ENCODE measurements around the gene ANO7. TPM values are rescaled to one million over a fixed set of nuclear protein-coding genes. Genes with fewer than 3 reads are reported as not detected.

The ANO7 gene
- total RNA-seq, 1 experiment from 2014 or later = 5.2 TPM

DNA sequence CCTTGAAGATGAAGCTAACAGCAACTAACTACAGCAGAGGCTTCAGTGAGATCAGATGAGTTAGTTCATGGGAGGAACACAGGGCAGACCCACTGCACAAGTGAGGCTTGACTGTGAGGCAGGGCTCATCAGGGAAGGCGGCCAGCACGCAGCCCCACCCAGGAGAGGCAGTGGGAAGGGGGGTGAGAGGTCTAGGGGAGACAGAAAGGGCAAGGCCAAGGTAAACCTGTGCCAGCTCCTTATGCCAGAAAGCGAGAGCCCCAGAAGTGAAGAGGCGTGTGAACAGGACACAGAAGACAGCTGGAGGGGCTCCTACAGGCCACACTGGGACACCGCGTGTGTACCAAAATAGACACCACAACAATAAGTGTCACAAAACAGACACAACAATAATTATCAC is 48.6 kb downstream of the ANO7 start:
- peak overlapping the region in 1 of 3 experiments; percentile 7; a peak in 2 of 7 replicates for H3K27ac Mint-ChIP-seq
- Histone ChIP-seq H3K14ac (ENCODE audit: insufficient read depth, low read length) (no peak overlapping the region), H3K4ac (ENCODE audit: low read depth, low read length) (no peak overlapping the region), H2BK12ac (ENCODE audit: insufficient read length, low read depth, low read length) (no peak overlapping the region), H4K8ac (replicated peaks; ENCODE audit: insufficient read length, low read depth, low read length) (no peak overlapping the region), H2AK5ac (ENCODE audit: insufficient read length, low read length) (no peak overlapping the region), H3K23ac (ENCODE audit: insufficient read length, low read depth, low read length) (no peak overlapping the region), H2BK15ac (ENCODE audit: low read depth, low read length) (no peak overlapping the region), H3K9me3 (ENCODE audit: control insufficient read depth, low read depth, low read length) (no peaks in the 10 kb centered on the region), H3K56ac (ENCODE audit: insufficient read length, low read depth, low read length) (no peak overlapping the region), H3K79me2 (ENCODE audit: insufficient read depth, low read length) (no peaks in the 10 kb centered on the region), H3K4me2 (ENCODE audit: insufficient read depth, insufficient read length, low read length) (no peak overlapping the region), H2BK20ac (ENCODE audit: low read depth, low read length, poor library complexity, severe bottlenecking) (no peak overlapping the region), H2AFZ (ENCODE audit: low read length) (no peak overlapping the region), H3T11ph (ENCODE audit: low read length) (no peak overlapping the region), H3K9ac (ENCODE audit: extremely low read depth, insufficient read length, low read length) (no peak overlapping the region), H4K91ac (ENCODE audit: insufficient read length, low read depth, low read length) (no peak overlapping the region), H3K18ac (ENCODE audit: insufficient read length, low read depth, low read length) (no peak overlapping the region), H3K79me1 (ENCODE audit: insufficient read depth, low read depth, low read length, poor library complexity, severe bottlenecking) (peaks cover 3% of the 10 kb centered on the region), H3K27ac (ENCODE audit: insufficient read length, low read depth, low read length) (no peak overlapping the region), H4K5ac (ENCODE audit: insufficient read length, low read depth, low read length) (no peak overlapping the region), H2BK120ac (ENCODE audit: low read depth, low read length, poor library complexity, severe bottlenecking) (no peak overlapping the region), H3K4me1 (ENCODE audit: insufficient read depth, low read length) (no peaks in the 10 kb centered on the region), H3K27me3 (ENCODE audit: insufficient read depth, low read length) (no peaks in the 10 kb centered on the region), H2BK5ac (ENCODE audit: insufficient read length, low read length) (no peak overlapping the region), H4K20me1 (ENCODE audit: control insufficient read depth, insufficient read depth, insufficient read length) (no peaks in the 10 kb centered on the region), H3K23me2 (ENCODE audit: insufficient read length, low read depth, low read length, poor library complexity, severe bottlenecking) (no peaks in the 10 kb centered on the region)
- TF ChIP-seq, protein P1, sequence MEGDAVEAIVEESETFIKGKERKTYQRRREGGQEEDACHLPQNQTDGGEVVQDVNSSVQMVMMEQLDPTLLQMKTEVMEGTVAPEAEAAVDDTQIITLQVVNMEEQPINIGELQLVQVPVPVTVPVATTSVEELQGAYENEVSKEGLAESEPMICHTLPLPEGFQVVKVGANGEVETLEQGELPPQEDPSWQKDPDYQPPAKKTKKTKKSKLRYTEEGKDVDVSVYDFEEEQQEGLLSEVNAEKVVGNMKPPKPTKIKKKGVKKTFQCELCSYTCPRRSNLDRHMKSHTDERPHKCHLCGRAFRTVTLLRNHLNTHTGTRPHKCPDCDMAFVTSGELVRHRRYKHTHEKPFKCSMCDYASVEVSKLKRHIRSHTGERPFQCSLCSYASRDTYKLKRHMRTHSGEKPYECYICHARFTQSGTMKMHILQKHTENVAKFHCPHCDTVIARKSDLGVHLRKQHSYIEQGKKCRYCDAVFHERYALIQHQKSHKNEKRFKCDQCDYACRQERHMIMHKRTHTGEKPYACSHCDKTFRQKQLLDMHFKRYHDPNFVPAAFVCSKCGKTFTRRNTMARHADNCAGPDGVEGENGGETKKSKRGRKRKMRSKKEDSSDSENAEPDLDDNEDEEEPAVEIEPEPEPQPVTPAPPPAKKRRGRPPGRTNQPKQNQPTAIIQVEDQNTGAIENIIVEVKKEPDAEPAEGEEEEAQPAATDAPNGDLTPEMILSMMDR (conservative IDR thresholded peaks at IDR 0.05) = no peak
- H3K36me3 Mint-ChIP-seq (ENCODE audit: insufficient read depth in 1 of 3, low read depth in 3 of 3) = peaks cover 71 to 98% (median 95%) of the 10 kb centered on the region in 3 experiments
- H3K4me1 Mint-ChIP-seq = no peaks in the 10 kb centered on the region
- DNase-seq = no peak
- H3K4me3 Mint-ChIP-seq = no peak overlapping the region; a peak in 1 of 5 replicates
- H3K9me3 Mint-ChIP-seq = no peaks in the 10 kb centered on the region
- H3K27me3 Mint-ChIP-seq (ENCODE audit: low read depth) = no peaks in the 10 kb centered on the region
- WGBS (ENCODE audit: extremely low coverage, insufficient read length, low lambda C conversion rate) = no CpG with 5 or more reads among the region's 6 CpGs
